Calu3 (cell line): Measurements from ENCODE around the gene SPSB2. TPM values are rescaled to one million over a fixed set of nuclear protein-coding genes. Genes with fewer than 3 reads are reported as not detected.
A peak's percentile ranks its signal among the peaks of the same experiment; 100 is the strongest.

Source experiments
- Bru-seq: library from RNA; stranded (reverse); fragments of 400-500 nt; gene quantifications from one replicate; lab custom pipeline; 2021; lab: Mats Ljungman, UMichigan
- BruChase-seq, 2 experiments: library from RNA; stranded (reverse); fragments of 400-500 nt; gene quantifications; one replicate each; lab custom pipeline; 2021; lab: Mats Ljungman, UMichigan
- BruUV-seq: library from RNA; stranded (reverse); fragments of 400-500 nt; replicated peaks from 2 replicates; lab custom pipeline; 2021; lab: Mats Ljungman, UMichigan
- CTCF ChIA-PET: fragments of 300-600 bp; sonication (Branson Sonifier 250); formaldehyde crosslinking; loops from one replicate; lab custom pipeline; 2022; ENCODE audit warnings: antibody characterized with exemption; lab: Charles Lee
- DNase-seq: peaks from one replicate; pipeline ENCODE4 v3.0.0; 2022
- H3K27ac Mint-ChIP-seq: one replicate; pipeline ENCODE4 v1.8.0; 2022; ENCODE audit warnings: mixed read lengths; ENCODE audit not compliant: unreplicated experiment
- H3K27me3 Mint-ChIP-seq: one replicate; pipeline ENCODE4 v1.8.0; 2022; ENCODE audit warnings: mixed read lengths; ENCODE audit not compliant: unreplicated experiment
- H3K36me3 Mint-ChIP-seq: one replicate; pipeline ENCODE4 v1.8.0; 2022; ENCODE audit warnings: mild to moderate bottlenecking, moderate library complexity, mixed read lengths; ENCODE audit not compliant: insufficient read depth, unreplicated experiment
- H3K4me1 Mint-ChIP-seq: one replicate; pipeline ENCODE4 v1.8.0; 2022; ENCODE audit warnings: mild to moderate bottlenecking, low read depth, mixed read lengths; ENCODE audit not compliant: unreplicated experiment
- H3K4me3 Mint-ChIP-seq: one replicate; pipeline ENCODE4 v1.8.0; 2022; ENCODE audit warnings: mild to moderate bottlenecking, low read depth, moderate library complexity, mixed read lengths; ENCODE audit not compliant: unreplicated experiment
- H3K9me3 Mint-ChIP-seq: one replicate; pipeline ENCODE4 v1.8.0; 2022; ENCODE audit warnings: low read depth, mixed read lengths; ENCODE audit not compliant: unreplicated experiment
- CTCF ChIP-seq: fragments of 200-600 bp; IDR thresholded peaks from one replicate; pipeline ENCODE4 v1.8.0; 2022; ENCODE audit warnings: antibody characterized with exemption; ENCODE audit not compliant: unreplicated experiment
- intact Hi-C: fragments of 100-400 bp; cut with micrococcal nuclease; formaldehyde crosslinking; loops from one replicate; pipeline ENCODE4 v1.10.0; 2022; ENCODE audit not compliant: unreplicated experiment
- long read RNA-seq: library from polyadenylated mRNA; stranded (forward); transcript quantifications from one replicate; pipeline ENCODE4 v2.0.0, GENCODE V29; 2022
- total RNA-seq: library from RNA; stranded (reverse); gene quantifications from 2 replicates; pipeline ENCODE4 v1.2.3, GENCODE V29; 2022

Gene SPSB2
- 18.0 and 21.5 TPM in 2 replicates for total RNA-seq
- Bru-seq, nascent RNA, result percentile 68 among the genes with signal in this experiment
- BruChase-seq, experiment 1, labeled RNA remaining after a 6-hour chase, result percentile 52 among the genes with signal in this experiment
- BruChase-seq, experiment 2, labeled RNA remaining after a 2-hour chase, result percentile 61 among the genes with signal in this experiment
- long read RNA-seq, partial matches to known transcripts, result 6 of 10 reads
- long read RNA-seq, other reads (novel, unspliced or antisense), result 1 of 10 reads

GRCh38 chr12:6873094-6874014 is at the start of gene SPSB2:
TSS of gene SPSB2 (minus strand) at chr12:6873303. CDS start at chr12:6872901, 402 bp downstream.
- CTCF ChIA-PET, result interaction anchor here (0.9 to 3.1 kb wide), 12 partner anchors 8 to 132 kb away, joined by 3 to 31 read pairs (median 10); partner anchors contain the start of genes C12orf57, CDCA3, LRRC23 and RNU7-1
- no TSS peak for BruUV-seq
- Mint-ChIP-seq H3K36me3 (peaks cover 63% of the 10 kb centered on the region), H3K27ac (peak within 1 kb of the TSS; percentile 89), H3K9me3 (no peaks in the 10 kb centered on the region), H3K4me3 (peak within 1 kb of the TSS; percentile 99), H3K27me3 (no peaks in the 10 kb centered on the region), H3K4me1 (peaks cover 41% of the 10 kb centered on the region)
- peak; percentile 99 for DNase-seq
- no peak for TF ChIP-seq CTCF
- intact Hi-C loops, result no loop called here

GRCh38 chr12:6921996-6922946 is 49.2 kb upstream of the SPSB2 start:
- Mint-ChIP-seq H3K9me3 (no peaks in the 10 kb centered on the region), H3K4me3 (no peak overlapping the region), H3K27ac (no peak overlapping the region), H3K27me3 (no peaks in the 10 kb centered on the region), H3K36me3 (peaks cover 40% of the 10 kb centered on the region), H3K4me1 (peaks cover 32% of the 10 kb centered on the region)
- no TSS peak for BruUV-seq
- intact Hi-C loops, result no loop called here
- no peak for TF ChIP-seq CTCF
- CTCF ChIA-PET, result interaction anchor here (1.1 kb wide), 1 partner anchor 21 kb away, joined by 3 read pairs; the partner anchor contains the start of genes C12orf57 and RNU7-1
- no peak for DNase-seq

GRCh38 chr12:6921539-6921938 is 48.4 kb upstream of the SPSB2 start:
- Mint-ChIP-seq H3K27me3 (no peaks in the 10 kb centered on the region), H3K4me1 (peaks cover 25% of the 10 kb centered on the region), H3K36me3 (peaks cover 35% of the 10 kb centered on the region), H3K27ac (no peak overlapping the region), H3K4me3 (no peak overlapping the region), H3K9me3 (no peaks in the 10 kb centered on the region)
- intact Hi-C loops, result no loop called here
- DNase-seq, result no peak
- no peak for TF ChIP-seq CTCF
- CTCF ChIA-PET, result interaction anchor here (1.1 kb wide), 1 partner anchor 22 kb away, joined by 3 read pairs; the partner anchor contains the start of genes C12orf57 and RNU7-1
- no TSS peak for BruUV-seq
